LNCAP (cell line): ENCODE data around the gene GPC2.
"Not testable (repeated sequence)": the region's sequence is repeated elsewhere in the genome, so short reads cannot be mapped to it uniquely, and the experiment has no call there.

Experiments
- CTCF ChIP-seq: fragments of 450-650 bp; IDR thresholded peaks from 2 replicates; pipeline ENCODE4 v1.5.1; 2017; ENCODE audit warnings: mild to moderate bottlenecking

The GPC2 gene

GRCh38 chr7:100177045-100178001 lies at the start of gene GPC2, which contains the start of gene STAG3:
Gene GPC2 (minus strand): TSS chr7:100177381. CDS start chr7:100177199, 182 bp downstream.
Gene STAG3 (plus strand): TSS chr7:100177918. CDS start chr7:100180557, 2,639 bp downstream.
- no peak for TF ChIP-seq CTCF

- TF ChIP-seq CTCF, result no peak
Observed at GRCh38 chr7:100222445-100223132, 45.4 kb upstream of the GPC2 start.

- no peak for TF ChIP-seq CTCF
Observed at GRCh38 chr7:100221767-100222444, 44.7 kb upstream of the GPC2 start.

- no peak for TF ChIP-seq CTCF
Observed at GRCh38 chr7:100221231-100221718, 44.1 kb upstream of the GPC2 start.

- no peak for TF ChIP-seq CTCF
Observed at GRCh38 chr7:100220586-100221230, 43.5 kb upstream of the GPC2 start.

- TF ChIP-seq CTCF, result not testable (repeated sequence)
Observed at GRCh38 chr7:100219801-100220585, 42.8 kb upstream of the GPC2 start, which contains the start of gene PVRIG. Gene PVRIG (plus strand): TSS chr7:100219949. CDS start chr7:100219971, 22 bp downstream.
